Type B pancreatic cell (in vitro differentiated cells): Measurements from ENCODE around the gene GASK1A. TPM values are rescaled to one million over a fixed set of nuclear protein-coding genes. Genes with fewer than 3 reads are reported as not detected.
A peak's percentile ranks its signal among the peaks of the same experiment; 100 is the strongest.
"Not testable (repeated sequence)": the region's sequence is repeated elsewhere in the genome, so short reads cannot be mapped to it uniquely, and the experiment has no call there.

Experiments used
- DNase-seq: peaks from one replicate; pipeline ENCODE4 v3.0.0; 2021; ENCODE audit warnings: mixed read lengths; ENCODE audit not compliant: unreplicated experiment; ENCODE audit errors: extremely low spot score
- H3K27ac Mint-ChIP-seq: 2 replicates; pipeline ENCODE4 v1.8.0; 2021; ENCODE audit warnings: mild to moderate bottlenecking, mixed read lengths
- H3K27me3 Mint-ChIP-seq: 2 replicates; pipeline ENCODE4 v1.8.0; 2021; ENCODE audit warnings: mixed read lengths
- H3K36me3 Mint-ChIP-seq: 2 replicates; pipeline ENCODE4 v1.8.0; 2021; ENCODE audit warnings: mixed read lengths
- H3K4me1 Mint-ChIP-seq: one replicate; pipeline ENCODE4 v1.8.0; 2021; ENCODE audit warnings: mixed read lengths; ENCODE audit not compliant: unreplicated experiment
- H3K4me3 Mint-ChIP-seq: 2 replicates; pipeline ENCODE4 v1.8.0; 2021; ENCODE audit warnings: mild to moderate bottlenecking, mixed read lengths
- H3K9me3 Mint-ChIP-seq: 2 replicates; pipeline ENCODE4 v1.8.0; 2021; ENCODE audit warnings: mixed read lengths
- CTCF ChIP-seq: fragments of 200-600 bp; sonication (generic); conservative IDR thresholded peaks from 2 replicates; pipeline ENCODE4 v1.5.0; 2021; ENCODE audit warnings: antibody characterized with exemption, mild to moderate bottlenecking
- total RNA-seq: library from RNA; stranded (reverse); gene quantifications from 2 replicates; pipeline ENCODE4 v1.2.1, GENCODE V29; 2021; ENCODE audit warnings: low replicate concordance

Gene GASK1A
- total RNA-seq, 1 donor from 2014 or later = 0.89 TPM

- peaks cover 3% of the 10 kb centered on the region for H3K27me3 Mint-ChIP-seq
- no peaks in the 10 kb centered on the region for H3K36me3 Mint-ChIP-seq
- DNase-seq = peak; percentile 44
- H3K27ac Mint-ChIP-seq = no peak overlapping the region
- H3K9me3 Mint-ChIP-seq = no peaks in the 10 kb centered on the region
- no peaks in the 10 kb centered on the region for H3K4me1 Mint-ChIP-seq
- no peak overlapping the region for H3K4me3 Mint-ChIP-seq
- no peak for TF ChIP-seq CTCF
These were observed 57.7 kb downstream of the GASK1A start for GRCh38 chr3:43036621-43037423.

- Mint-ChIP-seq H3K9me3 (no peaks in the 10 kb centered on the region), H3K4me1 (no peaks in the 10 kb centered on the region), H3K4me3 (no peak overlapping the region), H3K36me3 (no peaks in the 10 kb centered on the region), H3K27ac (no peak overlapping the region), H3K27me3 (peaks cover 3% of the 10 kb centered on the region)
- no peak for TF ChIP-seq CTCF
- no peak for DNase-seq
These were observed 58.9 kb downstream of the GASK1A start for GRCh38 chr3:43038010-43038409.

GRCh38 chr3:43041517-43041916 lies 62.4 kb downstream of the GASK1A start:
- H3K4me1 Mint-ChIP-seq = no peaks in the 10 kb centered on the region
- no peak for DNase-seq
- no peak for TF ChIP-seq CTCF
- H3K4me3 Mint-ChIP-seq = no peak overlapping the region
- H3K36me3 Mint-ChIP-seq = no peaks in the 10 kb centered on the region
- no peaks in the 10 kb centered on the region for H3K9me3 Mint-ChIP-seq
- no peak overlapping the region for H3K27ac Mint-ChIP-seq
- peaks cover 3% of the 10 kb centered on the region for H3K27me3 Mint-ChIP-seq

- Mint-ChIP-seq H3K27ac (no peak overlapping the region), H3K4me3 (no peak overlapping the region), H3K9me3 (peaks cover 8% of the 10 kb centered on the region), H3K27me3 (no peaks in the 10 kb centered on the region), H3K4me1 (no peaks in the 10 kb centered on the region), H3K36me3 (no peaks in the 10 kb centered on the region)
- no peak for DNase-seq
- TF ChIP-seq CTCF = no peak
These were observed 64.1 kb downstream of the GASK1A start for GRCh38 chr3:43043071-43043766.

- H3K4me3 Mint-ChIP-seq = no peak overlapping the region
- no peaks in the 10 kb centered on the region for H3K4me1 Mint-ChIP-seq
- TF ChIP-seq CTCF = no peak
- no peak for DNase-seq
- no peaks in the 10 kb centered on the region for H3K36me3 Mint-ChIP-seq
- no peaks in the 10 kb centered on the region for H3K27me3 Mint-ChIP-seq
- peaks cover 9% of the 10 kb centered on the region for H3K9me3 Mint-ChIP-seq
- no peak overlapping the region for H3K27ac Mint-ChIP-seq
These were observed 64.7 kb downstream of the GASK1A start for GRCh38 chr3:43043793-43044192.

GRCh38 chr3:43045079-43045478 lies 66.0 kb downstream of the GASK1A start:
- not testable (repeated sequence) for DNase-seq, H3K9me3 Mint-ChIP-seq, H3K27ac Mint-ChIP-seq, H3K36me3 Mint-ChIP-seq, H3K4me1 Mint-ChIP-seq, H3K27me3 Mint-ChIP-seq, H3K4me3 Mint-ChIP-seq
